NCI-H82 (cell line): ENCODE measurements around the gene SIGLEC7.
A peak's percentile ranks its signal among the peaks of the same experiment; 100 is the strongest.
"Not testable (repeated sequence)": the region's sequence is repeated elsewhere in the genome, so short reads cannot be mapped to it uniquely, and the experiment has no call there.

Experiments used
- DNase-seq: peaks from one replicate; lab custom pipeline; 2025; lab: John Stamatoyannopoulos, UW

Gene SIGLEC7

GRCh38 chr19:51139299-51140014 is 2.6 kb upstream of the SIGLEC7 start:
- no peak for DNase-seq

GRCh38 chr19:51140441-51140840 is 1.7 kb upstream of the SIGLEC7 start:
- DNase-seq = no peak

- DNase-seq = no peak
These were observed 920 bp upstream of the SIGLEC7 start for GRCh38 chr19:51141181-51141580.

GRCh38 chr19:51142809-51143475 is 841 bp downstream of the SIGLEC7 start:
- DNase-seq = not testable (repeated sequence)

GRCh38 chr19:51143486-51143885 is 1.4 kb downstream of the SIGLEC7 start:
- DNase-seq = no peak

- DNase-seq = no peak
These were observed 2.5 kb downstream of the SIGLEC7 start for GRCh38 chr19:51144482-51145045.

GRCh38 chr19:51145916-51146493 is 3.9 kb downstream of the SIGLEC7 start:
- DNase-seq = no peak

GRCh38 chr19:51146751-51147150 is 4.7 kb downstream of the SIGLEC7 start:
- no peak for DNase-seq

GRCh38 chr19:51147663-51148062 is 5.6 kb downstream of the SIGLEC7 start:
- DNase-seq = no peak

GRCh38 chr19:51148580-51148979 is 6.5 kb downstream of the SIGLEC7 start:
- no peak for DNase-seq

- no peak for DNase-seq
These were observed 8.5 kb downstream of the SIGLEC7 start for GRCh38 chr19:51150627-51151026.

GRCh38 chr19:51156710-51157109 is 14.6 kb downstream of the SIGLEC7 start:
- DNase-seq = no peak

GRCh38 chr19:51157265-51157664 is 15.2 kb downstream of the SIGLEC7 start:
- DNase-seq = no peak

- DNase-seq = peak; percentile 69
These were observed 16.5 kb downstream of the SIGLEC7 start for GRCh38 chr19:51158474-51159129.

GRCh38 chr19:51159656-51160055 is 17.6 kb downstream of the SIGLEC7 start:
- no peak for DNase-seq

GRCh38 chr19:51161266-51161665 is 19.2 kb downstream of the SIGLEC7 start:
- no peak for DNase-seq

- no peak for DNase-seq
These were observed 19.9 kb downstream of the SIGLEC7 start for GRCh38 chr19:51161867-51162496.

- DNase-seq = no peak
These were observed 21.2 kb downstream of the SIGLEC7 start for GRCh38 chr19:51163257-51163656.

- DNase-seq = no peak
These were observed 22.1 kb downstream of the SIGLEC7 start for GRCh38 chr19:51164215-51164614.

GRCh38 chr19:51166846-51167490 is 24.9 kb downstream of the SIGLEC7 start:
- DNase-seq = no peak

- no peak for DNase-seq
These were observed 26.6 kb downstream of the SIGLEC7 start for GRCh38 chr19:51168564-51169282.
